ENCODE results near the gene EGLN1. TPM values are rescaled to one million over a fixed set of nuclear protein-coding genes. Genes with fewer than 3 reads are reported as not detected.

Gene EGLN1
- total and polyA plus RNA-seq, 7 experiments from 2014 or later: 13.6 to 38.9 (median 21.9) TPM

DNA sequence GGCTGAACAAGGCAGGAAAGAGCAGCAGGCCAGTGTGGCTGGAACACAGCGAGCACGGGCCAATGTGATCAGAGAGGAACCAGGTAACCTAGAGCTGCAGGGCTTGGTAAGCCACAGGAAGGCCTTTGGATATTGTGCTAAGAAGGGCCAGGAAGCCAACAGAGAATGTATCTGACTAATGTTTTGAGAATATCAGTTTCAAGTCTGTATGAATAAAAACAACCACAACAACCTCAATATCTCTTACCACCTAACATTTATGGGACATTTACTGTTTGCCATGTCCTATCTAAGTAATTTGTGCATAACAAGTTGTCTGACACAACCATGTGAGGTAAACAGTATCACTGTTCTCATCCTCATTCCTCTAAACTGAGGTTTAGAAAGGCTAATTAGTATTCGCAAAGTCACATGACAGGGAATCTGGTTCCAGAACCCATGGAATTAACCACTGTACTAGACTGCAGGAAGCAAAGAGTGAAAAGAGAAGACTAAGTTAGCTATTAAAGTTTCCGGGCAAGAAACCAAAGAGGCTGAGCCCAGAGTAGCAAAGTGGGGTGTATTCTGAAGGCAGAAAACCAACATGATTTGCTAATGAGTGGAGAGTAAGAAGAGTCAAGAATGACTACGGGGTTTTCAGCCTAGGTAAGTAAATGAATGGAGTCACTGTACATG lies 45.1 kb downstream of the EGLN1 start:
- no peaks in the 10 kb centered on the region for H3K9me3 ChIP-seq (ENCODE audit: control insufficient read depth in 2 of 3, low read length in 3 of 3)
- no peak overlapping the region for H3K4me3 ChIP-seq (ENCODE audit: low read length)
- Mint-ChIP-seq H3K27me3 (no peaks in the 10 kb centered on the region), H3K4me3 (peak overlapping the region in 3 of 10 donors; percentile 5 to 47 (median 20)), H3K9me3 (no peaks in the 10 kb centered on the region), H3K27ac (peak overlapping the region in 8 of 9 donors; percentile 6 to 60 (median 24)), H3K4me1 (peaks cover 35 to 59% (median 48%) of the 10 kb centered on the region in 7 donors), H3K36me3 (peaks cover 0 to 9% (median 0%) of the 10 kb centered on the region in 5 donors)
- DNase-seq (peak in 1 of 9 donors; percentile 29), ATAC-seq (no peak)
- H3K27me3 ChIP-seq (ENCODE audit: control insufficient read depth in 2 of 2, insufficient read depth in 2 of 2, low read length in 2 of 2): no peaks in the 10 kb centered on the region
- peaks cover 0 to 1% (median 0%) of the 10 kb centered on the region in 3 experiments for H3K36me3 ChIP-seq (ENCODE audit: control insufficient read depth in 2 of 3, insufficient read depth in 3 of 3, low read length in 3 of 3)
- ChIA-PET POLR2A (no interaction called here), CTCF (no interaction called here)
- H3K4me1 ChIP-seq (ENCODE audit: control insufficient read depth in 2 of 2, insufficient read depth in 2 of 2, low read length in 2 of 2): peaks cover 7 to 8% of the 10 kb centered on the region in 2 donors
- intact Hi-C loops (cut with micrococcal nuclease): loop anchor here (5.0 kb wide), 1 partner anchor 45 kb away; the partner anchor contains the start of gene EGLN1 (in 2 of the 2)
- no peak overlapping the region for H3K27ac ChIP-seq (ENCODE audit: low read depth, low read length)

- H3K27me3 Mint-ChIP-seq: no peaks in the 10 kb centered on the region
- CTCF ChIA-PET: no interaction called here
- Histone ChIP-seq H3K36me3 (ENCODE audit: control insufficient read depth in 2 of 3, insufficient read depth in 3 of 3, low read length in 3 of 3) (peaks cover 0 to 4% (median 0%) of the 10 kb centered on the region in 3 experiments), H3K27me3 (ENCODE audit: control insufficient read depth in 2 of 2, insufficient read depth in 2 of 2, low read length in 2 of 2) (no peaks in the 10 kb centered on the region), H3K4me3 (ENCODE audit: low read length) (no peak overlapping the region), H3K9me3 (ENCODE audit: control insufficient read depth in 2 of 3, low read length in 3 of 3) (no peaks in the 10 kb centered on the region), H3K27ac (ENCODE audit: low read depth, low read length) (no peak overlapping the region), H3K4me1 (ENCODE audit: control insufficient read depth in 2 of 2, insufficient read depth in 2 of 2, low read length in 2 of 2) (peaks cover 7 to 8% of the 10 kb centered on the region in 2 donors)
- no peak overlapping the region for H3K4me3 Mint-ChIP-seq
- peaks cover 30 to 50% (median 39%) of the 10 kb centered on the region in 7 donors for H3K4me1 Mint-ChIP-seq
- no peaks in the 10 kb centered on the region for H3K9me3 Mint-ChIP-seq
- intact Hi-C loops (cut with micrococcal nuclease): loop anchor here (5.0 kb wide), 1 partner anchor 46 kb away; the partner anchor contains the start of gene EGLN1 (in 2 of the 2)
- DNase-seq (no peak), ATAC-seq (no peak)
- POLR2A ChIA-PET: no interaction called here
- no peak overlapping the region for H3K27ac Mint-ChIP-seq
- peaks cover 0 to 9% (median 0%) of the 10 kb centered on the region in 5 donors for H3K36me3 Mint-ChIP-seq
These were observed 46.0 kb downstream of the EGLN1 start for GRCh38 chr1:231376101-231376500.

- no peaks in the 10 kb centered on the region for H3K9me3 ChIP-seq (ENCODE audit: control insufficient read depth in 2 of 3, low read length in 3 of 3)
- CTCF ChIA-PET: no interaction called here
- peaks cover 0 to 11% (median 0%) of the 10 kb centered on the region in 3 experiments for H3K36me3 ChIP-seq (ENCODE audit: control insufficient read depth in 2 of 3, insufficient read depth in 3 of 3, low read length in 3 of 3)
- no peak overlapping the region for H3K27ac ChIP-seq (ENCODE audit: low read depth, low read length)
- no peaks in the 10 kb centered on the region for H3K9me3 Mint-ChIP-seq
- H3K27ac Mint-ChIP-seq: peak overlapping the region in 1 of 9 donors; percentile 19
- H3K27me3 Mint-ChIP-seq: no peaks in the 10 kb centered on the region
- ATAC-seq (no peak), DNase-seq (no peak)
- intact Hi-C loops (cut with micrococcal nuclease): no loop called here
- H3K4me1 Mint-ChIP-seq: peaks cover 24 to 39% (median 30%) of the 10 kb centered on the region in 7 donors
- H3K4me1 ChIP-seq (ENCODE audit: control insufficient read depth in 2 of 2, insufficient read depth in 2 of 2, low read length in 2 of 2): peaks cover 7 to 8% of the 10 kb centered on the region in 2 donors
- POLR2A ChIA-PET: interaction anchor here (0.6 kb wide), 1 partner anchor 217 kb away, joined by 4 read pairs; no protein-coding TSS in a partner anchor
- H3K27me3 ChIP-seq (ENCODE audit: control insufficient read depth in 2 of 2, insufficient read depth in 2 of 2, low read length in 2 of 2): no peaks in the 10 kb centered on the region
- H3K4me3 ChIP-seq (ENCODE audit: low read length): no peak overlapping the region
- H3K4me3 Mint-ChIP-seq: no peak overlapping the region
- peaks cover 0 to 9% (median 6%) of the 10 kb centered on the region in 5 donors for H3K36me3 Mint-ChIP-seq
These were observed 47.7 kb downstream of the EGLN1 start for GRCh38 chr1:231374394-231374793.

DNA sequence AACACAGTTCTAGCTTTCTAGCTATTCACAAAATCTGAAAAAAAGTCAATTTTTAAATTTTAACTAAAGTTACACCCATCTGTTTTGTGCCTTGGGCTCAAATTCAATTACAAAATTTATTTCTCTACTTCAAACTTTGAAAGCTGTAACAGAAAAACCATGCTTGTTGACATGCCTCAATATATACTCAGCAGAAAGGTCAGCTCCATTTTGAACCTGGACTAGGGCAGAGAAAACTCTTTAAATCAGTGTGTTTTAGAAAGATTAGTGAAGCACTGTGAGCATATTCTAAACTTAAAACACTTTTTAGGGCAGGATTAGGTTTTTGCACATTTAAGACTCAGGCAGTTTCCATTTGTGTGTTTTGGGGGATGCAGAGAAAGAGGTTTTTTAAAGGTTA lies 49.6 kb downstream of the EGLN1 start:
- Mint-ChIP-seq H3K27ac (peak overlapping the region in 1 of 9 donors; percentile 52), H3K27me3 (no peaks in the 10 kb centered on the region), H3K4me1 (peaks cover 10 to 21% (median 12%) of the 10 kb centered on the region in 7 donors), H3K4me3 (no peak overlapping the region), H3K36me3 (peaks cover 0 to 20% (median 6%) of the 10 kb centered on the region in 5 donors), H3K9me3 (no peaks in the 10 kb centered on the region)
- CTCF ChIA-PET: no interaction called here
- peaks cover 3 to 8% of the 10 kb centered on the region in 2 donors for H3K4me1 ChIP-seq (ENCODE audit: control insufficient read depth in 2 of 2, insufficient read depth in 2 of 2, low read length in 2 of 2)
- H3K36me3 ChIP-seq (ENCODE audit: control insufficient read depth in 2 of 3, insufficient read depth in 3 of 3, low read length in 3 of 3): peaks cover 0 to 26% (median 0%) of the 10 kb centered on the region in 3 experiments
- intact Hi-C loops (cut with micrococcal nuclease): no loop called here
- H3K4me3 ChIP-seq (ENCODE audit: low read length): no peak overlapping the region
- H3K9me3 ChIP-seq (ENCODE audit: control insufficient read depth in 2 of 3, low read length in 3 of 3): no peaks in the 10 kb centered on the region
- H3K27ac ChIP-seq (ENCODE audit: low read depth, low read length): no peak overlapping the region
- ATAC-seq (no peak), DNase-seq (no peak)
- no peaks in the 10 kb centered on the region for H3K27me3 ChIP-seq (ENCODE audit: control insufficient read depth in 2 of 2, insufficient read depth in 2 of 2, low read length in 2 of 2)
- POLR2A ChIA-PET: interaction anchor here (0.6 kb wide), 1 partner anchor 14 kb away, joined by 7 read pairs; no protein-coding TSS in a partner anchor

GRCh38 chr1:231369282-231369681 lies 52.8 kb downstream of the EGLN1 start:
- Mint-ChIP-seq H3K4me3 (no peak overlapping the region), H3K9me3 (no peaks in the 10 kb centered on the region), H3K27me3 (no peaks in the 10 kb centered on the region), H3K4me1 (peaks cover 0 to 5% (median 2%) of the 10 kb centered on the region in 7 donors), H3K36me3 (peaks cover 0 to 27% (median 8%) of the 10 kb centered on the region in 5 donors), H3K27ac (peak overlapping the region in 4 of 9 donors; percentile 2 to 56 (median 24))
- DNase-seq (no peak), ATAC-seq (no peak)
- peaks cover 0 to 32% (median 0%) of the 10 kb centered on the region in 3 experiments for H3K36me3 ChIP-seq (ENCODE audit: control insufficient read depth in 2 of 3, insufficient read depth in 3 of 3, low read length in 3 of 3)
- H3K9me3 ChIP-seq (ENCODE audit: control insufficient read depth in 2 of 3, low read length in 3 of 3): no peaks in the 10 kb centered on the region
- no peak overlapping the region for H3K27ac ChIP-seq (ENCODE audit: low read depth, low read length)
- no peaks in the 10 kb centered on the region for H3K4me1 ChIP-seq (ENCODE audit: control insufficient read depth in 2 of 2, insufficient read depth in 2 of 2, low read length in 2 of 2)
- ChIA-PET CTCF (interaction anchor here (0.6 kb wide), 2 partner anchors 8 to 245 kb away, joined by 3 read pairs; no protein-coding TSS in a partner anchor), POLR2A (no interaction called here)
- H3K27me3 ChIP-seq (ENCODE audit: control insufficient read depth in 2 of 2, insufficient read depth in 2 of 2, low read length in 2 of 2): no peaks in the 10 kb centered on the region
- intact Hi-C loops (cut with micrococcal nuclease): no loop called here
- no peak overlapping the region for H3K4me3 ChIP-seq (ENCODE audit: low read length)

- H3K27ac Mint-ChIP-seq: peak overlapping the region in 4 of 9 donors; percentile 9 to 66 (median 22)
- no peak overlapping the region for H3K4me3 ChIP-seq (ENCODE audit: low read length)
- ChIA-PET CTCF (no interaction called here), POLR2A (interaction anchor here (0.7 to 0.8 kb wide), 2 partner anchors 19 to 268 kb away, joined by 3 to 4 read pairs; no protein-coding TSS in a partner anchor)
- H3K4me1 ChIP-seq (ENCODE audit: control insufficient read depth in 2 of 2, insufficient read depth in 2 of 2, low read length in 2 of 2): no peaks in the 10 kb centered on the region
- ATAC-seq: no peak
- H3K9me3 Mint-ChIP-seq: no peaks in the 10 kb centered on the region
- peaks cover 0 to 18% (median 0%) of the 10 kb centered on the region in 3 experiments for H3K36me3 ChIP-seq (ENCODE audit: control insufficient read depth in 2 of 3, insufficient read depth in 3 of 3, low read length in 3 of 3)
- peaks cover 0 to 10% (median 5%) of the 10 kb centered on the region in 7 donors for H3K4me1 Mint-ChIP-seq
- H3K36me3 Mint-ChIP-seq: peaks cover 3 to 30% (median 20%) of the 10 kb centered on the region in 5 donors
- no peaks in the 10 kb centered on the region for H3K9me3 ChIP-seq (ENCODE audit: control insufficient read depth in 2 of 3, low read length in 3 of 3)
- no peaks in the 10 kb centered on the region for H3K27me3 ChIP-seq (ENCODE audit: control insufficient read depth in 2 of 2, insufficient read depth in 2 of 2, low read length in 2 of 2)
- intact Hi-C loops (cut with micrococcal nuclease): no loop called here
- no peaks in the 10 kb centered on the region for H3K27me3 Mint-ChIP-seq
- no peak for DNase-seq
- no peak overlapping the region for H3K4me3 Mint-ChIP-seq
- no peak overlapping the region for H3K27ac ChIP-seq (ENCODE audit: low read depth, low read length)
These were observed 57.9 kb downstream of the EGLN1 start for GRCh38 chr1:231364192-231364591.
